NCI-H2029 treated with DMSO at 0.1 percent for 48 hours (cell line): ENCODE data around the gene ACTR5.

Experiments
- DNase-seq: peaks from one replicate; lab custom pipeline; 2025; lab: John Stamatoyannopoulos, UW

ACTR5 gene

DNA sequence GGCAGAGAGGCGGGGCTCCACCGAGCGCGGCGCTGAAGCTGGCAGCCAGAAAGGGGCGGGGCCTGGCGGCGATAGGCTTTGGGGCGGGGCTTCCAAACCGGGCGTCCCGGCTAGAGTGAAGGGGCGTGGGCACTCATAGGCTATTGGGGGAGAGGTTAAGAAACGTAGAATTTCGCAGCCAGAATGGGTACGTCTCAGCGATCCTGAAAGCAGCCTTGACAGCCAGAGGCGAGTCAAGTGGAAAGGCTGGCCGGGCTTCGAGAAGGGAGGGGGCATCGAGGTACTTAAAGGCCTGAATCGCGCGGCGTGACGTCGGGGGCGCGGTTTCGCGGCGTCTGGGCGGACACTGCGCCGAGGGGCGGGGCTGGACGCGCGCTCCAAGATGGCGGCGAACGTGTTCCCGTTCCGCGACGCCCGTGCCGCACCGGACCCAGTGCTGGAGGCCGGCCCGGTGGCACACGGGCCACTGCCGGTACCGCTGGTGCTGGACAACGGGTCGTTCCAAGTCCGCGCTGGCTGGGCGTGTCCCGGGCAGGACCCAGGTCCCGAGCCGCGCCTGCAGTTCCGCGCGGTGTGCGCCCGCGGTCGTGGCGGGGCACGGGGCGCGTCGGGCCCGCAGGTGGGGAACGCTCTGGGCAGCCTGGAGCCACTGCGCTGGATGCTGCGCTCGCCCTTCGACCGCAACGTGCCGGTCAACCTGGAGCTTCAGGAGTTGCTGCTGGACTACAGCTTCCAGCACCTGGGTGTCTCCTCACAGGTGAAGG is at the start of gene ACTR5:
TSS of gene ACTR5 (plus strand) at position 364 of the 764 bp plus-strand sequence. CDS start at position 383, 19 bp downstream.
- DNase-seq = peak; percentile 72

- DNase-seq = no peak
Measured at GRCh38 chr20:38698541-38698940, 49.7 kb upstream of the ACTR5 start.

GRCh38 chr20:38700141-38700540 is 48.1 kb upstream of the ACTR5 start:
- no peak for DNase-seq

DNA sequence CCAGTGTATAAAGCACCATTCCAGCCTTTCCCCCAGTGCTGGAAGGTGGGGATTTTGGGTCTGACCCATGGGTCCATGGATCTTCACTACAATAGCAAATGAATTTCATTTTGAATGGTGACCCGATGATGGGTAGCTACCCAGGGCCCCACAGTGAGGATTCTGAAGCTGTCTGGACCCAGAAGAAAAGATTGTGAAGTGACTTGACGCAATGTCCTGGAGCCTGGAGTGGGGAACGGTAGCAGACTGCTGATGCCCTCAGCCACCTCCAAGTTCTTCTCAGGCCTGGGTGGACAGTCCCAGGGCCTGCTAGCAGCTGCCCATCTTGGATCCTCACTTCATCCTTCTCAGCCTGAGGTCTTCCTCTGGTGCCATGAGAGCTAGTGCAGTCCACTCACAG is 47.3 kb upstream of the ACTR5 start:
- no peak for DNase-seq

- no peak for DNase-seq
Measured at GRCh38 chr20:38703526-38703925, 44.7 kb upstream of the ACTR5 start.

- no peak for DNase-seq
Measured at GRCh38 chr20:38704136-38704535, 44.1 kb upstream of the ACTR5 start.

DNA sequence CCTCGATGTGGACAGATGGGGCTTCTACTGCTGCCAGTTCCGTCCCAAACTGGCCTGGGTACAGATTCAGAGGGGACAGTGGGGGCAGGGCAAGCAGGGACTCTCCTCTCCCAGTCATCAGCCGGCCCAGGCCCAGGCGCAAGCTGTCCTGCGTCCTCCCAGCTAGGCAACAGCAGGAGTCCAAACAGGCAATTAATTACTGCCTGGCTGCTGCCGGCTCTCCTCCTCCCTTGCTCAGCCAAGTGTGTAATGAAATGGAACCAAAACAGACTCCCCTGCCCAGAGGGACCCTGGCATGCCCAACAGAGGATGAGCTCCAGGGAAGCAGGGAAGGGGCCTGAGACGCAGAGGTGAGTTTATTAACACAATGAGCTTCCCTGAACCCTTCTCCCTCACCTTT is 41.8 kb upstream of the ACTR5 start:
- no peak for DNase-seq

DNA sequence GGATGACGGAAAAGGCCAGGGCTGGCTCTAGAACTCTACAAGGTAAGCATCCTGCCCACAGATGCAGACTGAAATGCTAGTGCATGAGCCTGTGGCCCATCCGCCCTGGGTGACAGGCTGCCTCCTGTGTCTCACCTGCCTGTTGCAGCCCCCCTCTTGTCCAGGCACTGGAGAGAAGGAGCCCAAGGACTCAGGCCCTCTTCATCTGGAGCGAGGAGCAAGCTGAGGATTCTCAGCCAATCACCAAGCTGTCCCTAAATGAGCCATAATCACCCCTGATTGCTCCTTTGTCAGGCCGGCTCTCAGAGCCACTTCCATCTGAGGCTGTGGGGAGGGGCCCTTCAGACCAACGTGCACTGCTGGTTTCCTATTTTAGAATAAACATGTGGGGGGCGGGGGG is 34.0 kb upstream of the ACTR5 start:
- DNase-seq = no peak

DNA sequence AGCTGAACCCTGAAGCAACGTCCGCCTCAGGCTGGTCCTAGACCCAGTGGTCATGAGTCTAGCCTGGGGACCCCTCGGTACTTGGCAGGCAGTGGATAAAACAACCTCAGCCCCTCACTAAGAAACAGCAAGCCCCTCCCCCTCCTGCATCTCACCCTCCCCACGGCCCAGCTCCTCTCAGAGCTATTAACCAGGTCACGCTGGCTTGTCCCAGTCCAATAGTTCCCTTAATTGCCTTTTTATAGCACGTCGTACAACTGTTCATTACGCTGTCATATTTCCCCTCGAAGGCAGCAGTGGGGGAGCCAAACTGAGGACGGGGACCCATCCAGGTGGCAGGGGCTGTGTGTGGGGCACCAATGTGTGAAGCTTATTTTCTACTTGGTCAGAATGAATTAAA is 32.6 kb upstream of the ACTR5 start:
- DNase-seq = no peak

- DNase-seq = no peak
Measured at GRCh38 chr20:38722683-38723016, 25.6 kb upstream of the ACTR5 start.

DNA sequence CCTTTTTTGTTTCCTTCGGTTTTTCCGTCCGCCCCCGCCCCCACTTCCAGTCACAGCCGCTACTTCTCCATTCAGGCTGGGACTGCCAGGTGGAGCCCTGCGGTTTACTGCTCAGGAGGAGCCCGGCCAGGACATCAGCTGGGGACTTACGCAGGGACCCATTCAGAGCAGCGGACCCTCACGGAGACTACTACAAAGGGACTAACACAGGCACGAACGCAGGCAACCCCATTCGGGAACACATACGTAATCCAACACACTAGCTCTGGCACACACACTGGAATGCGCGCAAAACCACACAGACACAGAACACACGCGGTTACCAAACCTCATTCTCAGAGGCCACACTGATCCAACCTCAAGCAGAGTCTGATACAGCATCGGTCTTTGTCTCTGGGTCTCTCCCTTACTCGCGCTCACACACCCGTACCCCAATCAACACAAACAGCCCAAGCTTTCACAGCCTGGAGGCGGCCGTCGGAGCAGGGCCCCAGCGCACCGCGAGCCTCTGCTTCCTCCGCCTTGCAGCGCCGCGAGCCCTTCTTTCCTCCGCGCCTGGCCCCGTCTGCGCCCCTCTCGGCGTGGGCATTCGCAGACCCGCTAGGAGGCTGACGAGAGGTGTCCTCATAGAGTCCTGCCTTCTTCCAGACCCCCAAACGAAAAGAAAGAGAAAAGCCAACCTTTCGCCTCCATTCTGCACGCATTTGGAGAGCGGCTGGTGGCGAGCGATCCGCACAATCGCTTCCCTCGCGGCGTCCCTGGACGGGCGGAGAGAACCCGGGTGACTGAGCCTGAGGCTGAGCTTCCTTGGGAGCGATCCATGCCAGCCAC is 25.0 kb upstream of the ACTR5 start:
- no peak for DNase-seq

DNA sequence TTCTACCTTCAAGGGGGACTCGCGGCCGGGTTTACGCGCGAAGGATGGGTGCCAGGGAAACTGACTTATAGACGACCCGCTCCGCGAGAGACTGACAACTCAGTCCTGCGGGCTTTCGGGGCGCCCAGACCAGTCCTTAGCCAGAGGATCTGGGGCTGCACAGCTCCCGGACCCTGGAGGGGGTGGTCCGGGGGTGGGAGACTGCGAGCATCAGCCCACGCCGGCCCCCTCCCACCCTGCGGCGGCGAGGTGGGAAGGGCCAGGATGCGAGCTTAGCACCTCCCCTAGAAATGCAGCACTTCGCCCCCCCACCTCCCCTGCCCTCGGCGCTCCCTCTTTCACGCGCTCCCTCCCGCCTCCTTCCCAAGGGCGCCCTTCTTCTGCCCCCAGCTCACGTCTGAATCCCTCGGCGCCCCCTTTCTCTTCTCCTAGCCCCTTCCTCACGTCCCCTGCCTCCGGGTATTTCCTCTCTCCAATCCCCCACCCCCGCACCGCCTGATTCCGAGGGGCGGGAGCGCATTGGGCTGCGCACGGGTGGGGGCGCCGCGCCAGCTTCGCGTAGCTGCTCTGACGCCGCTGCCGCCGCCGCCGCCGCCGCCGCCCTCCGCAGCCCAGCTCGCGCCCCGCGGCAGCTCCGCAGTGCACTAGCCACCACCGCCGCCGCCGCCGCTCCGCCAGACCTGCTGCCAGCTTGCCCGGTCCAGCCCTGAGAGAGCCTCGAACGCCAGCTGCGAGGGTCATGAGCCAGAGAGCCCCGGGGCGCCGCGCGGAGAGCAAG is 24.2 kb upstream of the ACTR5 start, which contains the start of gene SLC32A1:
TSS of gene SLC32A1 (plus strand) at position 639 of the 778 bp plus-strand sequence. CDS start 239 bp downstream, outside the sequence.
- no peak for DNase-seq

DNA sequence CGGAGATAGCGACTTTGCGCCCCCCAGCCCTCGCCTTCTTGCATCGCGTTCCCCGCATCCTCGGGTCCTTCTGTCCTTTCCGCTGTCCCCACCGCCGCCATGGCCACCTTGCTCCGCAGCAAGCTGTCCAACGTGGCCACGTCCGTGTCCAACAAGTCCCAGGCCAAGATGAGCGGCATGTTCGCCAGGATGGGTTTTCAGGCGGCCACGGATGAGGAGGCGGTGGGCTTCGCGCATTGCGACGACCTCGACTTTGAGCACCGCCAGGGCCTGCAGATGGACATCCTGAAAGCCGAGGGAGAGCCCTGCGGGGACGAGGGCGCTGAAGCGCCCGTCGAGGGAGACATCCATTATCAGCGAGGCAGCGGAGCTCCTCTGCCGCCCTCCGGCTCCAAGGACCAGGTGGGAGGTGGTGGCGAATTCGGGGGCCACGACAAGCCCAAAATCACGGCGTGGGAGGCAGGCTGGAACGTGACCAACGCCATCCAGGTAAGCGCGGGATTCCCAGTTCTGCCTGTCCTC is 23.6 kb upstream of the ACTR5 start:
- DNase-seq = no peak

- no peak for DNase-seq
Measured at GRCh38 chr20:38725148-38725901, 22.9 kb upstream of the ACTR5 start.

- no peak for DNase-seq
Measured at GRCh38 chr20:38725931-38726803, 22.1 kb upstream of the ACTR5 start.

DNA sequence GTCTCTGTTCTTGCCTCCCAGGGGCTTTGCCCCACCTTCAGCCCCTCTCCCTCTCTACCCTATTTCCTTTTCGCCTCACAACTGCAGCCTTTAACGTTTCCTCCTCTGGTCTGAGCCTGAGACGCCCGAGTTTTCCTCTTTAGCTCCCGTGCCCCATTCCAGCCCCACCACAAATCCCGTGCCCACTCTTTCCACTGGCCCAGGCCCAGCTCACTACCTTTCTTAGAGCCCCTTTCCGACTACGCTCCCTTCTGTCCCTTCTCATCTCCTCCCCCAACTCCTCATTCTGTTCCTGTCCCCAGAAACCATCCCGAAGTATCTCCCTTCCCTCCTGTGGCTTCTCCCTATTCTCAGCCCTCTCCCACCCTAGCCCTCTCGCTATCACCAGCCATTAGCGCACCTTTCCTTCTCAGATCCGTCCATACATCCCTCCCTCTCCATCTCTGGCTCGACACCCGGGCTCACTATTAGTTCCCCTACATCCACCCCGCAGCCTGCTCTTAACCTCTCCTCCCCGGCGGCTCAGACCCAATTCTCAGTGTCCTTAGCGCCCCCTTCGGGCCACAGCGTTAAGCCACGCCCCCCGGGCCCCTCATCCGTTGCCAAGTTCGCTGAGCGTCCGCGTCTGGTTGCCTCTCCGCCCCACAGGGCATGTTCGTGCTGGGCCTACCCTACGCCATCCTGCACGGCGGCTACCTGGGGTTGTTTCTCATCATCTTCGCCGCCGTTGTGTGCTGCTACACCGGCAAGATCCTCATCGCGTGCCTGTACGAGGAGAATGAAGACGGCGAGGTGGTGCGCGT is 21.3 kb upstream of the ACTR5 start:
- DNase-seq = no peak

- DNase-seq = no peak
Measured at GRCh38 chr20:38727607-38728190, 20.6 kb upstream of the ACTR5 start.

GRCh38 chr20:38728191-38728781 is 20.0 kb upstream of the ACTR5 start:
- no peak for DNase-seq
